ENCODE results near the gene ADCY10. TPM values are rescaled to one million over a fixed set of nuclear protein-coding genes. Genes with fewer than 3 reads are reported as not detected.

The ADCY10 gene
- total RNA-seq, 2 experiments from 2014 or later, result 0.15 TPM; not detected in 1

DNA sequence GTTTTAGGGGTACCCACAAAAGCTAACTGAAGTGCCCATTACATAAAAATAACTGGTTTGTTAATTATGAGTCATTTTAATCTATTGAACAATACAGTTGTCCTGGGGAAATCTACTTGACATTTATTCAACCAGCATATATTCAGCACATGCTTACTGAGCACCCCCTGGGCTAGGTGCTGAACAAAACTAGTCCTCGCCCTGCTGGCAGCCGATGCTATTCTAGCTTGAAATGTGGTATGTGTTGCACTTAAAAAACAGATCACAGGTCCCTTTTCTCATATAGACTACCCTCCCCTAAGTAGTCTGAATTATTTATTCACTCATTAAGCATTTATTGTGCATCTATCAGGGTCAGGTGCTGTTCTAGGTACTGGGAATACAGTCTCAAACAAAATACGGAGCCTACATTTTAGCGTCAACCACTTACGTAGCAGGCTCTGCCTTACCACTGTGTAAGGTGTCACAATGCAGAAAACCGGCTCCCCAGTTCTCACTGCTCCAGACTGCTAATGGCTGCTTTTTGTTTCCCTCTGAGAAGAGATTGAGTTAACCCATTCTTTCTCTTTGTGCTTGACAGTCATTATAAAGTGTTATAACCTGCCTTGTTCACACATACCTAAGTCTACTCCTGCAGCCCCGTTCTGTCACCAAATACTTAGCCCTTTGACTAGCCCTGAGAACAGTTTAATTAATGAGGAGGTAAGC lies 57.1 kb downstream of the ADCY10 start:
- Histone ChIP-seq H4K20me1 (ENCODE audit: insufficient read depth, low read length) (no peaks in the 10 kb centered on the region), H3K4me1 (ENCODE audit: insufficient read depth, low read length, poor library complexity, severe bottlenecking) (no peaks in the 10 kb centered on the region), H3K4me2 (ENCODE audit: low read length) (no peak overlapping the region), H3K79me2 (ENCODE audit: insufficient read depth, low read depth, low read length) (no peaks in the 10 kb centered on the region), H3K9me2 (ENCODE audit: insufficient read depth, low read length) (no peaks in the 10 kb centered on the region), H3K9me3 (ENCODE audit: low read length) (no peaks in the 10 kb centered on the region), H3K4me3 (ENCODE audit: low read depth, low read length, poor library complexity, severe bottlenecking) (no peak overlapping the region), H2AFZ (ENCODE audit: low read length) (no peak overlapping the region), H3K36me3 (ENCODE audit: insufficient read depth, low read length) (no peaks in the 10 kb centered on the region), H3K27ac (ENCODE audit: low read depth, low read length, poor library complexity, severe bottlenecking) (no peak overlapping the region)
- CTCF ChIA-PET (ENCODE audit: unreplicated experiment), result no interaction called here
- TF ChIP-seq EZH2phosphoT487 (IDR thresholded peaks at IDR 0.05; ENCODE audit: borderline replicate concordance, low read depth, low read length), result no peak
- TF ChIP-seq, protein P1, sequence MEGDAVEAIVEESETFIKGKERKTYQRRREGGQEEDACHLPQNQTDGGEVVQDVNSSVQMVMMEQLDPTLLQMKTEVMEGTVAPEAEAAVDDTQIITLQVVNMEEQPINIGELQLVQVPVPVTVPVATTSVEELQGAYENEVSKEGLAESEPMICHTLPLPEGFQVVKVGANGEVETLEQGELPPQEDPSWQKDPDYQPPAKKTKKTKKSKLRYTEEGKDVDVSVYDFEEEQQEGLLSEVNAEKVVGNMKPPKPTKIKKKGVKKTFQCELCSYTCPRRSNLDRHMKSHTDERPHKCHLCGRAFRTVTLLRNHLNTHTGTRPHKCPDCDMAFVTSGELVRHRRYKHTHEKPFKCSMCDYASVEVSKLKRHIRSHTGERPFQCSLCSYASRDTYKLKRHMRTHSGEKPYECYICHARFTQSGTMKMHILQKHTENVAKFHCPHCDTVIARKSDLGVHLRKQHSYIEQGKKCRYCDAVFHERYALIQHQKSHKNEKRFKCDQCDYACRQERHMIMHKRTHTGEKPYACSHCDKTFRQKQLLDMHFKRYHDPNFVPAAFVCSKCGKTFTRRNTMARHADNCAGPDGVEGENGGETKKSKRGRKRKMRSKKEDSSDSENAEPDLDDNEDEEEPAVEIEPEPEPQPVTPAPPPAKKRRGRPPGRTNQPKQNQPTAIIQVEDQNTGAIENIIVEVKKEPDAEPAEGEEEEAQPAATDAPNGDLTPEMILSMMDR (conservative IDR thresholded peaks at IDR 0.05; ENCODE audit: low read length), result no peak
- no TSS peak for BruUV-seq (replicated peaks)
- no peak for DNase-seq (ENCODE audit: low spot score)
- POLR2A ChIA-PET, result no interaction called here
- intact Hi-C loops (cut with micrococcal nuclease; ENCODE audit: unreplicated experiment), result no loop called here

DNA sequence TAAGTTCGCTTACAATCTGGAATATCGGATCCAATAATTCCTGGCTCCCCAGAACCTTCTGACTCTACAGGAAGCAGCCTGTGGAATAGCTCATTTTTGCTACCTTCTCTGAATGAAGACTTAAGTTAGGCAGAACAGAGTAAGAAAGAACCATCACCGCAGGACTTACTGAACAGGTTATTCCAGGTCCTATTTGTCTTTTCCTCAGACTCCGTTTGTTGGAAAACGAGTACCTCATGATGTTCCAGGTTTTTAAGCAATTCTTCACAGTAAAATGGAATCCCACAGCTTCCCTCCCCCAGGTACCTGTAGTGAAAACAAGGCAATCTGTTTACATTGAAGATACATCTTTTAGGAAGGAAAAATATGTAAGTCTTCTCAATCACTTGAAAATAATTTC lies 59.8 kb downstream of the ADCY10 start:
- DNase-seq (ENCODE audit: low spot score), result no peak
- BruUV-seq (replicated peaks), result no TSS peak
- H3K9me2 ChIP-seq (ENCODE audit: insufficient read depth, low read length), result no peaks in the 10 kb centered on the region
- H3K4me1 ChIP-seq (ENCODE audit: insufficient read depth, low read length, poor library complexity, severe bottlenecking), result no peaks in the 10 kb centered on the region
- intact Hi-C loops (cut with micrococcal nuclease; ENCODE audit: unreplicated experiment), result no loop called here
- no peaks in the 10 kb centered on the region for H3K36me3 ChIP-seq (ENCODE audit: insufficient read depth, low read length)
- no peaks in the 10 kb centered on the region for H3K79me2 ChIP-seq (ENCODE audit: insufficient read depth, low read depth, low read length)
- no peak overlapping the region for H3K27ac ChIP-seq (ENCODE audit: low read depth, low read length, poor library complexity, severe bottlenecking)
- no peak overlapping the region for H3K4me3 ChIP-seq (ENCODE audit: low read depth, low read length, poor library complexity, severe bottlenecking)
- POLR2A ChIA-PET, result no interaction called here
- no peaks in the 10 kb centered on the region for H4K20me1 ChIP-seq (ENCODE audit: insufficient read depth, low read length)
- CTCF ChIA-PET (ENCODE audit: unreplicated experiment), result no interaction called here
- no peak overlapping the region for H2AFZ ChIP-seq (ENCODE audit: low read length)
- no peak for TF ChIP-seq EZH2phosphoT487 (IDR thresholded peaks at IDR 0.05; ENCODE audit: borderline replicate concordance, low read depth, low read length)
- TF ChIP-seq, protein P1 (conservative IDR thresholded peaks at IDR 0.05; ENCODE audit: low read length), result no peak
- H3K9me3 ChIP-seq (ENCODE audit: low read length), result no peaks in the 10 kb centered on the region
- H3K4me2 ChIP-seq (ENCODE audit: low read length), result no peak overlapping the region

DNA sequence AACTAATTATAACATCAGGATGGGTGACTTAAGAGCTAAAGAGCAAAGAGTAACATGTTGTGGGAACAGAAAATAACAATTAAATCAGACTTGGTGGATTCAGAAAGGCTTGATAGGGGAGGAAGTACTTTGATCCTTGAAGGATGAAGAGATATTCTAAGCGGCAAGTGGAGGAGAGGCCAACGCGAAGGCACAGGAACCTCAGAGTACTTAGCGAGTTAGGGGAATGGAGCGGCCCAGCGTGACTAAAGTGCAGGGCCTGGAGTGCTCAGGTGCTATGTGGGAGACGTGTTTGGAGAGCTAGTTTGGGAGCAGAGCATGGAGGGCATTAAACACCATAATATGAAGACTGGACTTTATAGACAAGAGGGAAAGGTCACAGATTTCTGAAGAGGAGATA lies 64.3 kb downstream of the ADCY10 start:
- H3K9me3 ChIP-seq (ENCODE audit: low read length), result no peaks in the 10 kb centered on the region
- H3K4me3 ChIP-seq (ENCODE audit: low read depth, low read length, poor library complexity, severe bottlenecking), result no peak overlapping the region
- H3K79me2 ChIP-seq (ENCODE audit: insufficient read depth, low read depth, low read length), result no peaks in the 10 kb centered on the region
- BruUV-seq (replicated peaks), result no TSS peak
- no peak overlapping the region for H3K27ac ChIP-seq (ENCODE audit: low read depth, low read length, poor library complexity, severe bottlenecking)
- DNase-seq (ENCODE audit: low spot score), result no peak
- intact Hi-C loops (cut with micrococcal nuclease; ENCODE audit: unreplicated experiment), result no loop called here
- ChIA-PET CTCF (ENCODE audit: unreplicated experiment) (no interaction called here), POLR2A (no interaction called here)
- no peaks in the 10 kb centered on the region for H4K20me1 ChIP-seq (ENCODE audit: insufficient read depth, low read length)
- no peaks in the 10 kb centered on the region for H3K4me1 ChIP-seq (ENCODE audit: insufficient read depth, low read length, poor library complexity, severe bottlenecking)
- H3K4me2 ChIP-seq (ENCODE audit: low read length), result no peak overlapping the region
- no peak for TF ChIP-seq EZH2phosphoT487 (IDR thresholded peaks at IDR 0.05; ENCODE audit: borderline replicate concordance, low read depth, low read length)
- TF ChIP-seq, protein P1 (conservative IDR thresholded peaks at IDR 0.05; ENCODE audit: low read length), result no peak
- H3K9me2 ChIP-seq (ENCODE audit: insufficient read depth, low read length), result no peaks in the 10 kb centered on the region
- H3K36me3 ChIP-seq (ENCODE audit: insufficient read depth, low read length), result no peaks in the 10 kb centered on the region
- no peak overlapping the region for H2AFZ ChIP-seq (ENCODE audit: low read length)
